Measurements from ENCODE around the gene PLEKHJ1.

The PLEKHJ1 gene

DNA sequence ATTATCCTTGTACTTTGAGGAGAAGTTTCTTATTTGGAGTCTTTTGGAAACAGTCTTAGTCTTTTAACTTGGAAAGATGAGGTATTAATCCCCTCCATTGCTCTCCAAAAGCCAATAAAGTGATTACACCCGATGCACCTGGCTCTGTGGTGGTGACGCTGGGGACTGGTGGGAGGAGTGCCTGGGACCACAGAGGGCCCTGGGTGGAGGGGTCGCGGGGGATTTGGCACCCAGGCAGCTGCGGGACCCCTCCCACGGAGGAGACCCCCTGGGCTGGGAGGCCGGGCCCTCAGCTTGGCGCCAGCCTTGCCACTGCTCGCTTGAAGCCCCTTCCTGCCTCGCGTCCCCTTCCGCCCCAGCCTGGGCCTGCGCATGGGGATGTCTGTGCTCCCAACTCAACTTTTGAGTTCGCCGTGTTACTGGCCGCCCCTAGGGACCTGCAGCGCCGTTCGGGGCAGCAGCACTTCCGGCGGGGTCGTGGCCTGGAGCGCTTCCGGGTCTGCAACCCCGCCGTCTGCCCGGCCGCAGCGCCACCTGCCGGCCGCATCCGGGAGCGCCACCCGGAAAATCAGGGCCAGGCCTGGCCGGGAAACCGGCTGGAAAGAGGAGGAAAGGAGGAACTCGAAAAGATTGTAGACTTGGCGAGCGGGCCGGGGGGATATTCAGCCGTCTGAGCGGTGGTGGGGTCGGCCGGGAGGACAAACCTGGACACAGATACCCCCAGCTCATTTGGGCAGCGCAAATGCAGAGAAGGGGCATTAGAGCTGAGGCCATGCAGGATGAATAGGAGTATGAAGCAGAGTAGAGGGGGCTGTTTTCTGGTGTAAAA, 37.4 kb upstream of the PLEKHJ1 start:
- Mint-ChIP-seq H3K4me1 (ENCODE audit: low read depth) (peaks cover 26% of the 10 kb centered on the region), H3K4me3 (peak overlapping the region; percentile 82), H3K36me3 (no peaks in the 10 kb centered on the region), H3K9me3 (ENCODE audit: low read depth) (no peaks in the 10 kb centered on the region), H3K27ac (peak overlapping the region; percentile 80), H3K27me3 (no peaks in the 10 kb centered on the region)

DNA sequence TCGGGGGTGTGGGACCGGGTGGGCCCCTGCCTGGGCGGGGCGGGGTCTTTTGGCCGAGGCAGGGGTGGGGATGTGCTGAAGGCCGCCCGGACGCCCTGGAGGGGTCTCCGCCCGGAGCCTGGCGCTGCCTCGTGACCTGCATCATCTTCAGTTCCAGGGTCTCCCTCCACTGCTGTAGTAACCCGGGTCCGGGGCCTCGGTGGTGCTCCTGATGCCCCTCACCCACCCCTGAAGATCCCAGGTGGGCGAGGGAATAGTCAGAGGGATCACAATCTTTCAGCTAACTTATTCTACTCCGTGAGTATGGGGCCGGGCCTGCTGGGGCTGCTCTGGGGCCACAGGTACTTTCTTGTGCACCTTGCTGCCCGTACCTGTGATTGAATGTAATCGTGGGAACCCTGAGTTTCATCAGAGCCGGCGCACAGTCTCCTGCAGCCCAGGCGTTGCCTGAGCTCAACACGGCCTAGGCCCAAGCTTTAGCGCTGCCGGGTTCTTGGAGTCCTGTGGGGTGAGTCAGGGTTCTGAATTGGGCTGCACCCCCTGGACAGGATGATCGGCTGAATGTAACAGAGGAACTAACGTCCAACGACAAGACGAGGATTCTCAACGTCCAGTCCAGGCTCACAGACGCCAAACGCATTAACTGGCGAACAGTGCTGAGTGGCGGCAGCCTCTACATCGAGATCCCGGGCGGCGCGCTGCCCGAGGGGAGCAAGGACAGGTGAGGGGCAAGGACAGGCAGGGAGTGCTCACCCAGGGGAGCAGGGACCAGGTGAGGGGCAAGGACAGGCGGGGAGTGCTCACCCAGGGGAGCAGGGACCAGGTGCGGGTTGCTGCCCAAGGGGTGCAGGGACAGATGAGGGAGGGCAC, 35.3 kb upstream of the PLEKHJ1 start:
- H3K27ac Mint-ChIP-seq = peak overlapping the region; percentile 91
- no peaks in the 10 kb centered on the region for H3K27me3 Mint-ChIP-seq
- no peaks in the 10 kb centered on the region for H3K9me3 Mint-ChIP-seq (ENCODE audit: low read depth)
- H3K36me3 Mint-ChIP-seq = no peaks in the 10 kb centered on the region
- peak overlapping the region; percentile 91 for H3K4me3 Mint-ChIP-seq
- H3K4me1 Mint-ChIP-seq (ENCODE audit: low read depth) = peaks cover 33% of the 10 kb centered on the region

DNA sequence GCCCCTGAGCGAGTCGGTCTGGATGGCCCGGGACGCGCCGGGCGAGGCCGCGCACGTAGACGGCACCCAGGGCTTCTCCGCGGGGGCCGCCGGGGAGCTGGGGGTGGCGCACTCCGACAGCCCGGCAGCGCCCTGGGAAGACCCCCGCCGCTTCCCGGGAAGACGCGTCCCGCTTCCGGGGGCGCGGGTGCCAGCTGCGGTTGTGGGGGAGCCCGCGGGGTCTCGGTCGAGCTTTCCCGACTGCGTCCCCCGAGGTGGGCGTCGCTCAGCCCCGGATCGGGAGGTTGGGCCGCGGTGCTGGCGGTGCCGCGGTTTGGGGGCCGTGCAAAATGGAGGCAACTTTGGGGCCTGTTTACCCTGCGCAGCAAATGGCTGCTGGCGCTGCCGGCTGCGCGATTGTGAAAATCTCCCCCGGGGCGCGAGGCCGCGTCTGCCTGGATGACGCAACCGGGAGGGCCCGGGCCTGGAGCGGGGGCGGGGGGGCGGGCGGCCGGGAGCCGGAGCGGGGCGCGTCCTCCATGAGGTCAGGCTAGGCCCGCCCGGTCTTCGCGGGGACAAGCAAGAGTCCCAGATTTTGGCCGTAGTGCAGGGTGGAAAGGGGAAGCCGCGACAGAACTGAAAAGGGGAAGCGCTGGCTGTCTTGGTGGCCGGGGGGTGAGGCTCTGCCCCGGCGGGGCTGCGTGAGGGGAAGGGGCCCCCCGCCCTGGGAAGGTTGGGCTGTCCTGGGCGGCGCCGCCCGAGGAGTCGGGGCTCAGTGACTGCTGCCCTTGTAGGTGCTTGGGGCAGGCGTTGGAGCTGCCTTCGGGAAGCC, 34.5 kb upstream of the PLEKHJ1 start:
- Mint-ChIP-seq H3K27me3 (no peaks in the 10 kb centered on the region), H3K27ac (peak overlapping the region; percentile 72), H3K9me3 (ENCODE audit: low read depth) (no peaks in the 10 kb centered on the region), H3K36me3 (no peaks in the 10 kb centered on the region), H3K4me3 (peak overlapping the region; percentile 91), H3K4me1 (ENCODE audit: low read depth) (peaks cover 37% of the 10 kb centered on the region)

DNA sequence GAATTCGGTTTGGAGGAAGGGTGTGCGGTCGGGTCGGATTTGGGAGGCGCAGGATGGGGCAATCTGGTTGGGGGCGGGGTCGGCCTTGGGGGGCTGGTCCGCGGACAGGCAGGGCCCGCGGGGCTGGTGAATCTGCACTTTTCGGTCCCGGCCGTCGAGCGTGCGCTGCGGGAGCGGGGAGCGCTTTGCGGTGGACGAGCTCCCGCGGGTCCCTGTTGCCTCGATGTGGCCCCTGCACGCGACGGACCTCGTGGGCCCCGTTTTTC, 34.0 kb upstream of the PLEKHJ1 start:
- no peaks in the 10 kb centered on the region for H3K27me3 Mint-ChIP-seq
- no peaks in the 10 kb centered on the region for H3K9me3 Mint-ChIP-seq (ENCODE audit: low read depth)
- H3K4me3 Mint-ChIP-seq = peak overlapping the region; percentile 89
- H3K36me3 Mint-ChIP-seq = no peaks in the 10 kb centered on the region
- peak overlapping the region; percentile 86 for H3K27ac Mint-ChIP-seq
- H3K4me1 Mint-ChIP-seq (ENCODE audit: low read depth) = peaks cover 36% of the 10 kb centered on the region

DNA sequence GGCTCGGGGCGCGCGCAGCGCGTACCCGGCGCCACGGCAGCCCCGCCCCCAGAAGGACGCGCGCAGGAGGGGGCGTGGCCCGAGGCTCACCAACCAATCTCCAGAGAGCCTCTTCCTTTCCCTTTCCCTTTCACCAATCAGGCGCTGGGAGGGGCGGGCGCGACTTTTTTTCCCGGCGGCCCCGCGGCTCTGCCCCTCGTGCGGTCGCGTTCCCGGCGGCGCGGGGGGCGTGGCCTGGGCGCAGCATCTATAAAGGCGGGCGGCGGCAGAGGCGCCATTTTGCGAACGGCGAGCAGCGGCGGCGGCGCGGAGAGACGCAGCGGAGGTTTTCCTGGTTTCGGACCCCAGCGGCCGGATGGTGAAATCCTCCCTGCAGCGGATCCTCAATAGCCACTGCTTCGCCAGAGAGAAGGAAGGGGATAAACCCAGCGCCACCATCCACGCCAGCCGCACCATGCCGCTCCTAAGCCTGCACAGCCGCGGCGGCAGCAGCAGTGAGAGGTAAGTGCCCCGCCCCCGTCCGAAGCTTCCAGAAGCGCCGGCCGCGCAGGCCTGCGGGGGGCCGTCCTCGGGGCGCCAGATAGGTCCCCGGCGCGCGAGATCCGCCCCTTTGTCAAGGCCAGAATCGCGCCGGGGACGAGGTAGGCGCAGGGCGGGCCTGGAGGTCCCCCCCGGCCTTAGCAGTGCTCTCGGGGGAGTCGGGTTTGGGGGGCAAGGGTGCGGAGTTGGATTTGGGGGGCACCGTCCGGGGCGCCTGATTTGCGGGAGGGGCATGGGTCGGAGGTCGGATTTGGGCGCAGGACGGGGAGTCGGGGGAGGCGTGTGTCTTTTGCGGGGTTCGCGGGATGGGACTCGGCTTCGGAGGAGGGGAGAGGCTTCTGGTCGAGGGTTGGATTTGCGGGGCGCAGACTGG, 33.4 kb upstream of the PLEKHJ1 start:
- no peaks in the 10 kb centered on the region for H3K9me3 Mint-ChIP-seq (ENCODE audit: low read depth)
- H3K27me3 Mint-ChIP-seq = no peaks in the 10 kb centered on the region
- H3K4me1 Mint-ChIP-seq (ENCODE audit: low read depth) = peaks cover 33% of the 10 kb centered on the region
- peak overlapping the region; percentile 86 for H3K27ac Mint-ChIP-seq
- peak overlapping the region; percentile 89 for H3K4me3 Mint-ChIP-seq
- H3K36me3 Mint-ChIP-seq = no peaks in the 10 kb centered on the region

DNA sequence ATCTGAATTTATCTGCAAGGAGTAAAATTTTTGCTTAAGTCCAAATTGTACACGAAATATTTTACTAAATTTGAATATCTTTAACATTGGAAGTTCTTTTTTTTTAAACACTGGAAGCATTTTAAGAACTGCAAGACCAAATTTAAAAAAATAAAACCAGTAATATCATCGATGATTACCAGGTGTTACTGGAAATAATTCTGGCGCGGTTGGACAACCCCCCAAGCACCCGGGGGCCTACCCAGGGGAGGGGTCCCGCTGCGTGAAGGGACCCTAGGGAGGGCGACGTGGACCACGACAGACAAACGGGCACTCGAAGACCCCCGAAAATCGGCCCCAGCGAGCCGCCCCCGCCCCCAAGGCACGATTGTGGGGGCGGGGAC, 32.7 kb upstream of the PLEKHJ1 start:
- Mint-ChIP-seq H3K27ac (peak overlapping the region; percentile 9), H3K36me3 (no peaks in the 10 kb centered on the region), H3K4me3 (peak overlapping the region; percentile 89), H3K4me1 (ENCODE audit: low read depth) (peaks cover 26% of the 10 kb centered on the region), H3K27me3 (no peaks in the 10 kb centered on the region), H3K9me3 (ENCODE audit: low read depth) (no peaks in the 10 kb centered on the region)

DNA sequence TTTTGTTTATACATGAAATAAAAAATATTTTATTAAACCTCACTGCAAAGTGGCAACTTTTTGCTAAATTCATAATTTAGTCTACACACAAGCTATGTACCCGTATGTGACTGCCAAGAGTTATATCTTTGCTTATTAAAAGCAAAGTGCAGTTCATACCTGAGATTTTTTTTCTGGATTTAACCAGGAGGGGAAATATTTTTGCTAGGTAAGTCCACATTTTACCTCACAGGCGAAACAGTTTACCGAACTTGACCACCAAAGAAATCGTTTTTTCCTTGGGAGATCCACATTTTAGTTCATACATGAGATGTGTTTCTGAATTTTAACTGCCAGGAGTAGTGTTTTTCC, 32.3 kb upstream of the PLEKHJ1 start:
- Mint-ChIP-seq H3K27me3 (no peaks in the 10 kb centered on the region), H3K4me1 (ENCODE audit: low read depth) (peaks cover 23% of the 10 kb centered on the region), H3K27ac (peak overlapping the region; percentile 9), H3K9me3 (ENCODE audit: low read depth) (no peaks in the 10 kb centered on the region), H3K4me3 (peak overlapping the region; percentile 89), H3K36me3 (no peaks in the 10 kb centered on the region)

DNA sequence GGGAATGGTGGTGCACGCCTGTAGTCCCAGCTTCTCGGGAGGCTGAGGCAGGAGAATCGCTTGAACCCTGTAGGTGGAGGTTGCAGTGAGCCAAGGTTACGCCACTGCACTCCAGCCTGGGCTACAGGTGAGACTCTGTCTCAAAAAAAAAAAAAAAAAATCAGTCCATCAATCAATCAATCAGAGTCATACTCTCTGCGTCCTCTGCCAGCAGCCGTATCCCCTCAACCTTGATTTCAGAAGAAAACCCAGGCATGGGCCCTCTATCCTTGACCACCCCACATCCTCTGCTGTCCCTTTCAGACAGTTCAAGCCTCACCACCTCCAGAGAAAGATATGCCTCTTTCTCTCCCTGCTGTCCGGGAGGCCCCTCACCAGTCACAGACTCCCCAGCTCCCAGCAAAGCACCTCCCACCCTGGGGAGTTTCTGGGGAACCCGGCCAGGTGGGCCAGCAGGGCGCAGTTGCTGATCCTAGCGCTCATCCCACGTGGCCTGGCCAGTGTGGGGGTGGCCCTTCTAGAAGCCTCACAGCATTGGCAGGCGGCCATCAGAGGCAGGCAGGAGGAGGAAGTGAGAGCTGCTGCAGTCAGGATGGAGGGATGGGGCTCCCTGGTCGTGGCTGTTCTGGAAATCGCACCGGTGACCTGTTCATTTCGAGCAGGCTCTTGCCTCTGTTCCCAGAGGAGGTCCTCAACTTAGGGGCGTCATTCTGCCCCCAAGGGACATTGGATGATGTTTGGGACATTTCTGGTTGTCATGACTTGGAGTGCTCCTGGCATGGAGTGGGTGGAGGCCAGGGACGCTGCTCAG, 30.3 kb upstream of the PLEKHJ1 start:
- Mint-ChIP-seq H3K27ac (peak overlapping the region; percentile 61), H3K4me3 (no peak overlapping the region), H3K4me1 (ENCODE audit: low read depth) (peaks cover 11% of the 10 kb centered on the region), H3K9me3 (ENCODE audit: low read depth) (no peaks in the 10 kb centered on the region), H3K27me3 (no peaks in the 10 kb centered on the region), H3K36me3 (no peaks in the 10 kb centered on the region)

DNA sequence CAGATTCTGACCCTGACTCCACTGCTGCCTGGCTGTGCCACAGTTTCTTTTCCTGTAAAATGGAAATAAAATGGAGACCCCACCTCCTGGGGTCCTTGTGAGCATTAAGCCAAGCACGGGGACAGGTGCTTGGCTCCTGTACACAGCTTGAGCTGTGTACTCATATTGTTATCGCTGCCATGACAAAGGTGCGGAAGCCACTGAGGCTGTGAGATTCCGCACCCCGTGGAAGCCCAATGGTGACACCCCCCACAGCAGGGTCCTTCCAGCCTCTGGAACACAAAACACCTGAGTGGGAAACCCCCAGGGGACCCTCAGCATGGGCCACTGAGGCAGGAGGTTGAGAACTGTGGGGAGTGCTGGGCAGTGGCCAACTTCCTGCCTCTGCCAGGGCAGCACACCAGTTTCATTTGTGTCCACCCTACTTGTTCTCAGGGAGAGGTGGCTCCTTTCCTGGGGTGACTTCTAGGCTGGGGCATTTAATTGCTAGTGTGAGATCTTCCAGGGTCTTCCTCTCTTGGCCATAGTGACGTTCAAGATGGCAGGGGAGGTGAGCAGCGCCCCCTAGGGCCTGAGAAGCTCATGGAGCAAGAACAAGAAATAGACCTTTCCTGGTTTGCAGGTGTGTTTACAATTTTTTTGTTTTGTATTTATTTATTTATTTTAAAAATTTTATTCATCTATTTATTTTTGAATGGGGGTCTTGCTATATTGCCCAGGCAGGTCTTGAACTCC, 25.5 kb upstream of the PLEKHJ1 start:
- no peaks in the 10 kb centered on the region for H3K36me3 Mint-ChIP-seq
- no peaks in the 10 kb centered on the region for H3K9me3 Mint-ChIP-seq (ENCODE audit: low read depth)
- H3K4me1 Mint-ChIP-seq (ENCODE audit: low read depth) = peaks cover 26% of the 10 kb centered on the region
- no peak overlapping the region for H3K4me3 Mint-ChIP-seq
- H3K27ac Mint-ChIP-seq = no peak overlapping the region
- H3K27me3 Mint-ChIP-seq = no peaks in the 10 kb centered on the region

DNA sequence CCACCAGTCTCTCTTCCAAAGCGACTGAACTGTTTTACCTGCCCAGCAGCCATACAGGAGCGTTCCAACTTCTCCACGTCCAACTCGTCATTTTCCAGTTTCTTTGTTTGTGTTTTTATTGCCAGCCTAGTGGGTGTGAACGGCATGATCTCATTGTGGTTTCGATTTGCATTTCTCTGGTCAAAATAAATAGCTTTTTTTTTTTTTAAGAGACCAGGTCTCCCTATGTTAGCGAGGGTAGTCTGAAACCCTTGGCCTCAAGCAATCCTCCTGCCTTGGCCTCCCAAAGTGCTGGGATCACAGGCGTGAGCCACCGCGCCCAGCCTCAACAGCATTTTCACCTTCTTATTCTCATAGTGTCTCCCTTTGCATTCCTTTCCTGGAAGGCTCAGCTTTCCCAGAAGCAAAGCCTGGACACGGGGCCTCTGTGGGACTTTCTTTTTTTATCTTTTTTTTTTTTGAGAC, 24.2 kb upstream of the PLEKHJ1 start:
- no peaks in the 10 kb centered on the region for H3K36me3 Mint-ChIP-seq
- peaks cover 21% of the 10 kb centered on the region for H3K4me1 Mint-ChIP-seq (ENCODE audit: low read depth)
- H3K27me3 Mint-ChIP-seq = no peaks in the 10 kb centered on the region
- H3K4me3 Mint-ChIP-seq = no peak overlapping the region
- no peaks in the 10 kb centered on the region for H3K9me3 Mint-ChIP-seq (ENCODE audit: low read depth)
- H3K27ac Mint-ChIP-seq = no peak overlapping the region

DNA sequence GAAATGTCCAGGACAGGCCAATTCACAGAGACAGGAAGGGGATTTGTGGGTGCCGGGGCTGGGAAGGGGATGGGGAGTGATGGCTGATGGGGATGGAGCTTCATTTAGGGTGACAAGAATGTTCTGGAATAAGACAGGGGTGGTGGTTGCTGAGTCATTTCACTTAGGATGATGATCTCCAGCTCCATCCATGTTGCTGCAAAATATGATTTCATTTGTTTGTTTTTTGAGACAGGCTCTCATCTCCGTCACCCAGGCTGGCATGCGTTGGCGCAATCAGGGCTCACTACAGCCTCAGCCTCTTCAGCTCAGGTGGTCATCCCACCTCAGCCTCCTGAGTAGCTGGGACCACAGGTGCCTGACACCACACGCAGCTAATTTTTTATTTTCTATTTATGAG, 23.2 kb upstream of the PLEKHJ1 start:
- H3K36me3 Mint-ChIP-seq = no peaks in the 10 kb centered on the region

DNA sequence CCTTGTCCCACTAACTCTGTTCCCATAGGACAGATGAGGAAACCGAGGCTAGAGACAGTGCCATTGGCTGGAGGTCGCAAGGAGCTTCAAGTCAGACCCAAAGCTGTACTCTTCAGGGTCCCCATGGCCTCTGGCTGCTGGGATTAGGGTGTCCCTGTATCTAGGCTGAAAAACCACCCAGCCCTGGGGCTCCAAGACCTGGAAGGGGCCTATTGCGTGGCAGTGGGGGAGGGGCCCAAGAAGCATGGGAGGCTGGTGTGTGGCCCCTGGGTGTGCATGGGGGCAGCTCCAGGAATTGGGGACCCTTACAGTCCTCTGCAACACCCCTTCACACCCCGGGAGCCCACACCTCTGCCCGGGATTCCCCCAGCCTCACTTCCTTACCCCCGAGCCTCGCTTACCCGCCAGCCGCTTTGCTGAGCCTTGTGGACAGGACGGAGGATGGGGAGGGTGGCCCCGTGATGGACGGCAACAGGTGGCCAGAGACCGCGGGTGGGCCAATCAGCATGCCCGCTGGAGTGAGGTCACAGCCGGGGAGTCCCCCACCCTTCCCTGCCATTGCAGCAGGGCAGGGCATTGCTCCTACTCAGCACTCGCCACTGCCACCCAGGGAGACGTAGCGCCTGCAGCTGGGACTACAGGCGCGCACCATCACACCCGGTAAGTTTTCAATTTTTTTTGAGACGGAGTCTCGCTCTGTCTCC, 20.0 kb upstream of the PLEKHJ1 start, which contains the start of gene JSRP1:
Gene JSRP1, minus strand, starts transcription at position 436 of the 704 bp plus-strand sequence. CDS start 1,103 bp downstream, outside the sequence.
- no peaks in the 10 kb centered on the region for H3K36me3 Mint-ChIP-seq
- no peaks in the 10 kb centered on the region for H3K27me3 Mint-ChIP-seq
- H3K4me1 Mint-ChIP-seq (ENCODE audit: low read depth) = peaks cover 23% of the 10 kb centered on the region
- no peaks in the 10 kb centered on the region for H3K9me3 Mint-ChIP-seq (ENCODE audit: low read depth)
- peak within 1 kb of the TSS; percentile 34 for H3K27ac Mint-ChIP-seq
- H3K4me3 Mint-ChIP-seq = no peak within 1 kb of the TSS

More for the DNA sequence above, 23.2 kb upstream of the PLEKHJ1 start:
- Mint-ChIP-seq H3K9me3 (ENCODE audit: low read depth) (no peaks in the 10 kb centered on the region), H3K27ac (peak overlapping the region; percentile 58), H3K27me3 (no peaks in the 10 kb centered on the region), H3K4me1 (ENCODE audit: low read depth) (peaks cover 21% of the 10 kb centered on the region), H3K4me3 (peak overlapping the region; percentile 42)
